Activated T-helper 2 cell treated with anti-CD3 and anti-CD28 coated beads, Interferon-gamma antibody, Interleukin-2, Interleukin-4, amounts not matched to agents 10 μg/mL and 5 μg/mL and 100 μg/mL, durations not matched to agents 14 hours and 24 hours and 36 hours (primary cell): ENCODE data around the gene PLCXD1. TPM values are rescaled to one million over a fixed set of nuclear protein-coding genes. Genes with fewer than 3 reads are reported as not detected.
"Not testable (repeated sequence)": the region's sequence is repeated elsewhere in the genome, so short reads cannot be mapped to it uniquely, and the experiment has no call there.

Experiments
- DNase-seq: peaks from one replicate; pipeline ENCODE4 v3.0.0; 2021; ENCODE audit warnings: low spot score
- H3K27ac Mint-ChIP-seq: one replicate; pipeline ENCODE4 v1.8.0; 2021; ENCODE audit warnings: mixed read lengths
- H3K27me3 Mint-ChIP-seq: one replicate; pipeline ENCODE4 v1.8.0; 2021; ENCODE audit warnings: low read depth, mixed read lengths
- H3K36me3 Mint-ChIP-seq: one replicate; pipeline ENCODE4 v1.8.0; 2021; ENCODE audit warnings: low read depth, mixed read lengths
- H3K4me1 Mint-ChIP-seq: one replicate; pipeline ENCODE4 v1.8.0; 2021; ENCODE audit warnings: low read depth, mixed read lengths
- H3K4me3 Mint-ChIP-seq: one replicate; pipeline ENCODE4 v1.8.0; 2021; ENCODE audit warnings: low read depth, mild to moderate bottlenecking, moderate library complexity, mixed read lengths
- H3K9me3 Mint-ChIP-seq: one replicate; pipeline ENCODE4 v1.8.0; 2021; ENCODE audit warnings: mixed read lengths
- intact Hi-C: fragments of 100-400 bp; cut with micrococcal nuclease; formaldehyde crosslinking; loops from one replicate; pipeline ENCODE4 v1.15.1; 2023
- total RNA-seq: library from RNA; stranded (reverse); gene quantifications from 2 replicates; pipeline ENCODE4 v1.2.3, GENCODE V29; 2022

The PLCXD1 gene, protein sequence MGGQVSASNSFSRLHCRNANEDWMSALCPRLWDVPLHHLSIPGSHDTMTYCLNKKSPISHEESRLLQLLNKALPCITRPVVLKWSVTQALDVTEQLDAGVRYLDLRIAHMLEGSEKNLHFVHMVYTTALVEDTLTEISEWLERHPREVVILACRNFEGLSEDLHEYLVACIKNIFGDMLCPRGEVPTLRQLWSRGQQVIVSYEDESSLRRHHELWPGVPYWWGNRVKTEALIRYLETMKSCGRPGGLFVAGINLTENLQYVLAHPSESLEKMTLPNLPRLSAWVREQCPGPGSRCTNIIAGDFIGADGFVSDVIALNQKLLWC
- total RNA-seq, result 58.8 and 60.0 TPM in 2 replicates

GRCh38 chrX:281166-281999, at the start of gene PLCXD1:
Gene PLCXD1 (plus strand): TSS chrX:281381. CDS start chrX:284188, 2,807 bp downstream.
- Mint-ChIP-seq H3K4me3 (peak within 1 kb of the TSS; percentile 75), H3K36me3 (peaks cover 19% of the 10 kb centered on the region), H3K4me1 (peaks cover 12% of the 10 kb centered on the region), H3K27me3 (no peaks in the 10 kb centered on the region), H3K9me3 (no peaks in the 10 kb centered on the region), H3K27ac (peak within 1 kb of the TSS; percentile 62)
- intact Hi-C loops, result loop anchor here (10.0 kb wide), 1 partner anchor 103 kb away; the partner anchor contains the start of gene PPP2R3B
- DNase-seq, result no peak

DNA sequence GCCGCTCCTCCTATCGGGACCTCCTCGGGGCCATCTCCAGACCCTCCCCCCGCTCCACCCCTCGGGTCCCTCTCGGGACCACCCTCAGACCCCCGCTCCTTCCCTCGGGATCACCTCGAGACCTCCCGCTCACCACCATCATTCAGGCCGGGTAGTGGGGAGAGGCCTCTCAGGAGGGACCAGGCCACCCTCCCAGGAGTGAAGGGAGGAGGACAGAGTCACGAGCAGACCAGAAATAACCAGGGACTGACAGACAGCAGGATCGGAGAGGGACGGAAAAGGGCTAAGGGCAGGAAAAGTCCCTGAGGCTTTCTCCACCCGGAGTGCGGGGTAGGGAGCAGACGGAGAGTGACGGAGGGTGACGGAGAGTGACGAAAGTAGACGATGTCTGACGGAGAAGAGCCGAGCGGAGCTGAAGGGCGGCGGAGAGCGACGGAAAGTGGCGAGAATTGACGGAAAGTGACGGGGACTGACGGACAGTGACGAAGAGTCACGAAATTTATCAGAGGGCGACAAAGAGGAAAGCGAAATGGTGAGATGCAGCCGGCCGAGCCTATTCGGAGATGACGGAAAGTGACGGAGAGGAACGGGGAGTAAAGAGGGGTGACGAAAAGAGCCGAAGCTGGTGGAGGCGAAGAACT, 49.4 kb upstream of the PLCXD1 start:
- H3K4me1 Mint-ChIP-seq, H3K27ac Mint-ChIP-seq, H3K36me3 Mint-ChIP-seq, DNase-seq, H3K4me3 Mint-ChIP-seq, intact Hi-C loops, H3K9me3 Mint-ChIP-seq, H3K27me3 Mint-ChIP-seq: not testable (repeated sequence)

DNA sequence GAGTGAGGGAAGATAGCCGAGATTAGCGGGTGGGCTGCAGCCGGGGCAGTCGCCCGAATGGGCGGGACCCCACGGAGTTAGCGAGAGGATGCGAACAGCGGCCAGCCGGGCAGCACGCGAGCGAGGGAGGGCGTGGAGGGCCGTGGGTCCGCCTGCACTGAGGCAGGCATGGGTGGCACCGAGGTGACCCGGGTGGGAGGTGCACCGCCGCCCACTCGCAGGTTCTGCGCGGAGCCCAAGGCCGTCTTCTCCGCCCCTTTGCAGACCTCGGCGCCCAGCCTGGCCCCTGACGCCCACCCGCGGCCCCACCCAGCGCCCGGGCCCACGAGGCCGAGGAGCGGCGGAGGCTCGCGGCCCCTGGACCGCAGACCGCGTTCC, 48.9 kb upstream of the PLCXD1 start:
- H3K4me3 Mint-ChIP-seq, intact Hi-C loops, DNase-seq, H3K27ac Mint-ChIP-seq, H3K4me1 Mint-ChIP-seq, H3K9me3 Mint-ChIP-seq, H3K27me3 Mint-ChIP-seq, H3K36me3 Mint-ChIP-seq: not testable (repeated sequence)

DNA sequence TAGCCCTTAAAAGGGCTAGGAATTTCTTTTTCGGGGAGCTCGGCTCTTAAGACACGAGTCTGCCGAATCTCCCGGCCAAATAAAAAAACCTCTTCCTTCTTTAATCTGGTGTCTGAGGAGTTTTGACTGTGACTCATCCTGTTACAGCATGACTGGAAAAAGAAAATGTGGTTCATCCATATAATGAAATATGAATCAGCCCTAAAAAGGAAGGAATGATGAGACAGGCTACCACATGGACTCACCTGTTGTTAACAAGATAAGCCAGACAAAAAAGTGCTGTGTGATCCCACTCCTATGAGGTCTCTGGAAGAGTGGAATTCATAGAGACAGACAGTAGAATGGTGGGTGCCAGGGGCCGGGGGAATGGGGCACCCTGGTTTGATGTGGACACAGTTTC, 45.0 kb upstream of the PLCXD1 start:
- H3K27ac Mint-ChIP-seq, H3K36me3 Mint-ChIP-seq, H3K4me3 Mint-ChIP-seq, H3K27me3 Mint-ChIP-seq, DNase-seq, H3K4me1 Mint-ChIP-seq, intact Hi-C loops, H3K9me3 Mint-ChIP-seq: not testable (repeated sequence)

GRCh38 chrX:250965-251364, 30.2 kb upstream of the PLCXD1 start:
- Mint-ChIP-seq H3K36me3 (no peaks in the 10 kb centered on the region), H3K4me3 (no peak overlapping the region), H3K27me3 (no peaks in the 10 kb centered on the region), H3K4me1 (peaks cover 9% of the 10 kb centered on the region), H3K27ac (peak overlapping the region; percentile 77), H3K9me3 (peaks cover 8% of the 10 kb centered on the region)
- intact Hi-C loops, result no loop called here
- DNase-seq, result no peak

- H3K27me3 Mint-ChIP-seq, DNase-seq, H3K4me3 Mint-ChIP-seq, H3K36me3 Mint-ChIP-seq, H3K4me1 Mint-ChIP-seq, H3K9me3 Mint-ChIP-seq, intact Hi-C loops: not testable (repeated sequence)
- H3K27ac Mint-ChIP-seq, result peak overlapping the region; percentile 4
Measured at GRCh38 chrX:251396-252243, 29.6 kb upstream of the PLCXD1 start.

DNA sequence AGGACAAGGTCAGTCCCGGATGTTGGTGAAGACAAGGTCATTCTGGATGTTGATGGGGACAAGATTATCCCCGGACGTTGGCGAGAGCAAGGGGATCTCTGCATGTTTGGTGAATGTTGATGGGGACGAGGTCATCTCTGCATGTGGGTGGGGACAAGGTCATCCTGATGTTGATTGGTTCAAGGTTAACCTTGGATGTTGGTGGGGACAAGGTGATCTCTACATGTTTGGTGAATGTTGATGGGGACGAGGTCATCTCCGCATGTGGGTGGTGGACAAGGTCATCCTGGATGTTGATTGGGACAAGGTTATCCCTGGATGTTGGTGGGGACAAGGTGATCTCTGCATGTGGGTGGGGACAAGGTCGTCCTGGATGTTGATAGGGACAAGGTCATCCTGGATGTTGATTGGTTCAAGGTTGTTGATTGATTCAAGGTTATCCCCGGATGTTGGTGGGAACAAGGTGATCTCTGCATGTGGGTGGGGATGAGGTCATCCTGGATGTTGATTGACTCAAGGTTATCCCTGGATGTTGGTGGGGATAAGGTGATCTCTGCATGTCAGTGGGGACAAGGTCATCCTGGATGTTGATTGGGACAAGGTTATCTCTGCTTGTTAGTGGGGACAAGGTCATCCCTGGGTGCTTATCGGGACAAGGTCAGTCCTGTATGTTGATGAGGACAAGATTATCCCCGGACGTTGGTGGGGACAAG, 28.8 kb upstream of the PLCXD1 start:
- Mint-ChIP-seq H3K4me1 (peaks cover 9% of the 10 kb centered on the region), H3K27me3 (no peaks in the 10 kb centered on the region), H3K27ac (peak overlapping the region; percentile 18), H3K9me3 (peaks cover 8% of the 10 kb centered on the region), H3K36me3 (no peaks in the 10 kb centered on the region), H3K4me3 (no peak overlapping the region)
- no peak for DNase-seq
- intact Hi-C loops, result no loop called here

- H3K4me1 Mint-ChIP-seq, result peaks cover 9% of the 10 kb centered on the region
- DNase-seq, result no peak
- no peak overlapping the region for H3K27ac Mint-ChIP-seq
- peaks cover 8% of the 10 kb centered on the region for H3K9me3 Mint-ChIP-seq
- no peak overlapping the region for H3K4me3 Mint-ChIP-seq
- no peaks in the 10 kb centered on the region for H3K27me3 Mint-ChIP-seq
- intact Hi-C loops, result no loop called here
- H3K36me3 Mint-ChIP-seq, result no peaks in the 10 kb centered on the region
Measured at GRCh38 chrX:252957-253291, 28.3 kb upstream of the PLCXD1 start.

DNA sequence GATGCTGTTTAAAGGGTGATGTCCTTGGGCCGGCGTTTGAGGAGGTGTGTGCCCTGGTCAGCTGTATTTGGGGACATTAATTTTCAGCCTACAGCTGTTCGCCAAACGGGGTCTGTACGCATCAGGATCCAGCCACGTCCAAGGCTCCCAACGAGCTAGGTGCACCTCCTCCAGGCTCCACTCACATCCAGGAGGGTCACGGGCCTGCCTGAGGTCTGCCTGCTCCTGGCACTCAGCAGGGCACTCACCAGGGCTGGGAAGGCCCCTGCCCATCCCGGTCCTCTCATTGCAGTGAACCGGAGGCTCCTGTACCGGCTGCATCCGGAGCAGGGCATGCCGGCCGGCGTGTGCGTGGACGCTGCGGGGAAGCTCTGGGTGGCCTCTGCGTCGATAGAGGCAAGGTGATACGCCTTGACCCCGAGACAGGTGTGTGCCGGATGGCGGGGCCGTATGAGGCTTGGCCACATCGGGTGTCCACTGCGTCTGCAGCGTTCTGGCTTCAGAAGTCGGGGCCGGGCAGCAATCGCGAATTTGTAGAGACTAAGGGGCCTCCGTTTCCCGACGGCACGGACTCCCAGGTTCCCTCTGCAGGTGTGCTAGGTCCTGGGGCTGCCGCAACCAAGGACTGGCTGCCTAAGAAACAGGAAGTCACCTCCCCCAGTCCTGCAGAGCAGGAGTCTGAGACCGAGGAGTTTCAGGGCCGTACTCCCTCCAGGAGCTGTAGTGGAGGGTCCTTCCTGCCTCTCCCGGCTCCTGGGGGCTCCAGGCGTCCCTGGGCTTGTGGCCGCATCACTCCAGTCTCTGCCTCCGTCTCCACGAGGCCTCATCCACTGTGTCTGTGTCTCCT, 27.5 kb upstream of the PLCXD1 start:
- DNase-seq, result no peak
- intact Hi-C loops, result no loop called here
- H3K36me3 Mint-ChIP-seq, result no peaks in the 10 kb centered on the region
- H3K9me3 Mint-ChIP-seq, result peaks cover 8% of the 10 kb centered on the region
- H3K27me3 Mint-ChIP-seq, result no peaks in the 10 kb centered on the region
- peaks cover 9% of the 10 kb centered on the region for H3K4me1 Mint-ChIP-seq
- H3K27ac Mint-ChIP-seq, result no peak overlapping the region
- H3K4me3 Mint-ChIP-seq, result no peak overlapping the region

DNA sequence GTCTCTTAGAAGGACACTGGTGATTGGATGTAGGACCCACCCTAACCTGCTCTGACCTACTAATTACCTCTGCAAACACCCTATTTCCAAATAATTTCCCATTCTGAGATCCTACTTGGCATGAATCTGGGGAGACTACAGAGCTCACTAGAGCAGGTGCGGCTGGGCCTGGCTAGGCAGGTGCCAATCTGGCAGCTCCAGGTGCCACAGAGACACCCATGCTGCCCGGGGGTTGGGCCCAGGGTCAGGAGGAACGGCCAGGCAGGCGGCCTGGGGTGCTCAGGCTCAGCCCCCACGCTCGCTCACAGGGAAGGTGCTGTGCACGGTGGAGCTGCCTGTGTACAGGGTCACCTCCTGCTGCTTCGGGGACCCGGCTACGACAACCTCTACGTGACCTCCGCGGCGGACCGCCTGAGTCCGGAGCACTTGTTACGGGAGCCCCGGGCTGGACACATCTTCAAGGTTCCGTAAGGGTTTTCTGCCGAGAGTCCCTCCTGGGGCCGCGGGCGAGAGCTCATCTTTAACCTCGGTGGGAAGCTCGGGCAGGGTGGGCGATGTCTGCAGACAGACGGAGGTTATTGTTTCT, 26.5 kb upstream of the PLCXD1 start:
- Mint-ChIP-seq H3K27me3 (no peaks in the 10 kb centered on the region), H3K9me3 (peaks cover 8% of the 10 kb centered on the region), H3K27ac (no peak overlapping the region), H3K4me1 (peaks cover 9% of the 10 kb centered on the region), H3K36me3 (no peaks in the 10 kb centered on the region), H3K4me3 (no peak overlapping the region)
- intact Hi-C loops, result no loop called here
- no peak for DNase-seq

DNA sequence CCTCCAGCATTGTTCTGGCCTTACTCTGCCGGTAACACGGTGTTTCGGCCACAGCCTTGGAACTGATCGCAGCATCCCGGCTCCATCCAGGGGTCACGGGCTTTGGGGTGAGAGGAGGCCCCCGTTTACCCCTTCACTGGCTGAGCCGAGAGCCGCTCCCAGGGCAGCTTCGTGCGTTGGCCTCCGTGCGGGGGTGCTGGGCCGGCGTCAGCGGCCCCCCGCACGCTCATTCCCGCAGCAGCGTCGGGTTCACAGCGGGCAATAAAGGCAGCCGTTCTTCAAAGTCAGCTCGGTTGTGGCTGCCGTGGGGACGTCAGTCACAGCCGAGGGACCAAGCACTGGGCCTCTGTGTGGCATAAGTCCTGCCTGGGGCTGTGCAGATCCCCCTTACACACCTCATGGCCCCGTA, 25.3 kb upstream of the PLCXD1 start:
- no peaks in the 10 kb centered on the region for H3K36me3 Mint-ChIP-seq
- no peaks in the 10 kb centered on the region for H3K27me3 Mint-ChIP-seq
- H3K9me3 Mint-ChIP-seq, result peaks cover 8% of the 10 kb centered on the region
- no peak overlapping the region for H3K4me3 Mint-ChIP-seq
- peaks cover 9% of the 10 kb centered on the region for H3K4me1 Mint-ChIP-seq
- intact Hi-C loops, result no loop called here
- no peak for DNase-seq
- H3K27ac Mint-ChIP-seq, result no peak overlapping the region
